Measurements from ENCODE around the gene LDB2.

GRCh38 chr4:16765546-16765945 lies 132.9 kb downstream of the LDB2 start:
- no peak for TF ChIP-seq CTCF (IDR thresholded peaks at IDR 0.05)
- no peak for TF ChIP-seq POLR2A (IDR thresholded peaks at IDR 0.05)

Data from breast epithelium (tissue), 3 donors.